SU-DHL-6 (cell line): ENCODE data around the gene PSD.

Source experiments
- H2AFZ ChIP-seq: fragments of 200-600 bp; sonication (generic); 2 replicates; pipeline ENCODE4 v1.6.1; 2014; ENCODE audit warnings: low read depth, mild to moderate bottlenecking, moderate library complexity, mixed read lengths, antibody characterized with exemption, low read length; ENCODE audit not compliant: severe bottlenecking
- H3F3A ChIP-seq: fragments of 200-600 bp; shearing (Covaris generic); 2 replicates; pipeline ENCODE4 v1.6.0; 2016; ENCODE audit warnings: antibody characterized with exemption, mild to moderate bottlenecking; ENCODE audit not compliant: insufficient read depth
- H3K27ac ChIP-seq: fragments of 200-600 bp; sonication (generic); 2 replicates; pipeline ENCODE4 v1.5.1; 2016; ENCODE audit warnings: low read depth, mild to moderate bottlenecking, low read length, moderate library complexity, mixed read lengths
- H3K27me3 ChIP-seq: fragments of 200-600 bp; sonication (generic), shearing (Covaris generic); 2 replicates; pipeline ENCODE4 v1.6.0; 2014; ENCODE audit warnings: mild to moderate bottlenecking, low read length
- H3K36me3 ChIP-seq: fragments of 200-600 bp; sonication (generic); 2 replicates; pipeline ENCODE4 v1.6.1; 2014; ENCODE audit warnings: mild to moderate bottlenecking, low read length, mixed read lengths
- H3K4me2 ChIP-seq: fragments of 300-600, 200-600 bp; shearing (Covaris generic), sonication (generic); 2 replicates; pipeline ENCODE4 v1.6.0; 2014; ENCODE audit warnings: low read length, low read depth, mild to moderate bottlenecking; ENCODE audit not compliant: poor library complexity, severe bottlenecking
- H3K4me3 ChIP-seq: fragments of 200-600 bp; sonication (generic); 2 replicates; pipeline ENCODE4 v1.5.1; 2014; ENCODE audit warnings: antibody characterized with exemption, low read length, mild to moderate bottlenecking, mixed read lengths; ENCODE audit not compliant: insufficient read depth, poor library complexity, severe bottlenecking
- H3K79me2 ChIP-seq: fragments of 200-600 bp; sonication (generic); 2 replicates; pipeline ENCODE4 v1.6.1; 2014; ENCODE audit warnings: mild to moderate bottlenecking, low read length, moderate library complexity; ENCODE audit not compliant: insufficient read depth
- H3K9ac ChIP-seq: fragments of 200-600 bp; sonication (generic); 2 replicates; pipeline ENCODE4 v1.7.0; 2014; ENCODE audit warnings: mild to moderate bottlenecking, low read length
- H3K9me2 ChIP-seq: fragments of 200-600 bp; sonication (generic); replicated peaks from 2 replicates; pipeline ENCODE4 v1.6.1; 2014; ENCODE audit warnings: low read length; ENCODE audit not compliant: insufficient read depth
- H3K9me3 ChIP-seq: fragments of 200-600 bp; sonication (generic); 2 replicates; pipeline ENCODE4 v1.6.1; 2014; ENCODE audit warnings: low read length, mixed read lengths; ENCODE audit not compliant: insufficient read depth
- H4K20me1 ChIP-seq: fragments of 200-600 bp; sonication (generic); 2 replicates; pipeline ENCODE4 v1.6.1; 2014; ENCODE audit warnings: low read depth, mild to moderate bottlenecking, antibody characterized with exemption, low read length, moderate library complexity, mixed read lengths
- EZH2phosphoT487 ChIP-seq: fragments of 200-600 bp; sonication (generic), shearing (Covaris generic); conservative IDR thresholded peaks from 2 replicates; pipeline ENCODE4 v1.6.1; 2018; ENCODE audit warnings: mild to moderate bottlenecking, antibody characterized with exemption, low read length, moderate library complexity, mixed read lengths
- TF ChIP-seq, protein P1 (sequence below): fragments of 200-600 bp; sonication (generic); IDR thresholded peaks from one replicate; pipeline ENCODE4 v1.5.1; 2017; ENCODE audit warnings: antibody characterized with exemption, mild to moderate bottlenecking, low read length, moderate library complexity; ENCODE audit not compliant: insufficient read depth, poor library complexity, severe bottlenecking

The PSD gene

DNA sequence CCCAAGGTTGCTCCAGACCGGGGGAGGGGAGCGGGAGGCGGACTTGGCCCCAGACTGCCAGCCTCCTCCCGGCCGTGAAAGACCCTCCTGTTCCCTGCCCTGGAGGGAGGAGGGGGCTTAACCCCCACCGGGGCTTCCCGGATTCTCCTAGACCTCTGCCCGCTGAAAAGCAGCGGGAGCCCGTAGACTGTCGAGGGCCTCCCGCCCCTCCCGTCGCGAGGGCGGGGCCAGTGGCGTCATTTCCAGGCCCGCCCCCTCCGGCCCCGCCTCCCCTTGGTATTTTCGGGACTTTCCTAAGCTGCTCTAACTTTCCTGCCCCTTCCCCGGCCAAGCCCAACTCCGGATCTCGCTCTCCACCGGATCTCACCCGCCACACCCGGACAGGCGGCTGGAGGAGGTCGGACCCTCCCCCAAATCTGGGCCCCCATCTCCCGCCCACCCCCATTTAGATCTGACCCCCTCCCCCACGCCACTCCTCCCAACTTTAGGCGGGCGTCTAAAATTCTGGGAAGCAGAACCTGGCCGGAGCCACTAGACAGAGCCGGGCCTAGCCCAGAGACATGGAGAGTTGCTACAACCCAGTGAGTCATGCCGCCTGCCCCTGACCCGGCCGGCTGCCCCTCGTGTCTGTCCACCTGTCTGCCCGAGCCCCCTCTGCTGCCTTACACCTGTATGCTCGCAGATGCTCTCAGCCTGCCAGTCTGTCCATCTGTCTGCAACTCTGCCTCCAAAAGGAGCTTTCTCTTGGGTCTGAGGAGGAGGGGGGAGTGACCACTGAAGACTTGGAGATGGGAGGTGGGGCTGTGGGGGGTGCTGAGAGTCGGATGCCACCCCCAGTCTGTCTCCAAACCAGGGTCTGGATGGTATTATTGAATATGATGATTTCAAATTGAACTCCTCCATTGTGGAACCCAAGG, 22.9 kb downstream of the PSD start, which contains the start of gene NFKB2:
TSS of gene NFKB2 (plus strand) at position 306 of the 917 bp plus-strand sequence. CDS start at position 561, 255 bp downstream.
- Histone ChIP-seq H3K4me2 (peak within 1 kb of the TSS; percentile 78), H3K9me3 (no peaks in the 10 kb centered on the region), H3K27ac (peak within 1 kb of the TSS; percentile 96), H3F3A (peaks cover 18% of the 10 kb centered on the region; the same call in 1 of the 2 replicates), H2AFZ (peak within 1 kb of the TSS; percentile 23), H3K9me2 (no peaks in the 10 kb centered on the region), H3K9ac (peak within 1 kb of the TSS; percentile 91), H3K79me2 (peaks cover 8% of the 10 kb centered on the region; the same call in 1 of the 2 replicates), H3K27me3 (no peaks in the 10 kb centered on the region), H3K4me3 (peak within 1 kb of the TSS; percentile 97), H3K36me3 (no peaks in the 10 kb centered on the region), H4K20me1 (no peaks in the 10 kb centered on the region)
- TF ChIP-seq EZH2phosphoT487 = no peak
- TF ChIP-seq, protein P1, sequence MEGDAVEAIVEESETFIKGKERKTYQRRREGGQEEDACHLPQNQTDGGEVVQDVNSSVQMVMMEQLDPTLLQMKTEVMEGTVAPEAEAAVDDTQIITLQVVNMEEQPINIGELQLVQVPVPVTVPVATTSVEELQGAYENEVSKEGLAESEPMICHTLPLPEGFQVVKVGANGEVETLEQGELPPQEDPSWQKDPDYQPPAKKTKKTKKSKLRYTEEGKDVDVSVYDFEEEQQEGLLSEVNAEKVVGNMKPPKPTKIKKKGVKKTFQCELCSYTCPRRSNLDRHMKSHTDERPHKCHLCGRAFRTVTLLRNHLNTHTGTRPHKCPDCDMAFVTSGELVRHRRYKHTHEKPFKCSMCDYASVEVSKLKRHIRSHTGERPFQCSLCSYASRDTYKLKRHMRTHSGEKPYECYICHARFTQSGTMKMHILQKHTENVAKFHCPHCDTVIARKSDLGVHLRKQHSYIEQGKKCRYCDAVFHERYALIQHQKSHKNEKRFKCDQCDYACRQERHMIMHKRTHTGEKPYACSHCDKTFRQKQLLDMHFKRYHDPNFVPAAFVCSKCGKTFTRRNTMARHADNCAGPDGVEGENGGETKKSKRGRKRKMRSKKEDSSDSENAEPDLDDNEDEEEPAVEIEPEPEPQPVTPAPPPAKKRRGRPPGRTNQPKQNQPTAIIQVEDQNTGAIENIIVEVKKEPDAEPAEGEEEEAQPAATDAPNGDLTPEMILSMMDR = no peak

DNA sequence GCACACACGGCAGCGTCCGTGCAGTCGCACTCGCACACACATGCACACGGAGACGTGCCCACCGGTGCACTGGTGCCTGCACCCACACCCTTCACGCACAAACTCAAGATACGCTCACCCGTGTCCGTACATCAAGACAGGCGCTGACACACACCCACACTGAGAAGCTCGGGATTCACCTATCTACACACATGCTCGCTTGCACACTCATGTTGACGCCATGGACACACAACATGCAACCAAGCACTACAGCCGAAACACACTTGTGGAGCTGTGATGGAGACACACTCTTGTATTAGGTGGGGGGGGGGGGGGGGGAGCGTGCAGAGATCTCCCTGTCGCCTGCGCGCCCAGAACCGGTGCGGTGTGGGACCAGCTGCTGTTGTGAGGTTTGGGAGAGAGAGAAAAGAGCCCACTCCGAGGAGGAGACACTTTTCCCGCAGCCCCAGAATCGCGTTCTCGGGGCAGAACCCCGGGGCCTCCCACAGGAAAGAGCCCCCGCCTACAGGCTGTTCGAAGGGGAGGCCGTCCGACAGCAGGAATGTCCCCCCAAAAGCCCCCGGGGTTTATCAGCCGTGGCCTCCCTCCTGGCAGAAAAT, 23.7 kb downstream of the PSD start:
- Histone ChIP-seq H3K27me3 (no peaks in the 10 kb centered on the region), H3K9me2 (no peaks in the 10 kb centered on the region), H3K79me2 (peaks cover 8% of the 10 kb centered on the region; the same call in 1 of the 2 replicates), H3K4me3 (peak overlapping the region; percentile 97), H3K9ac (peak overlapping the region; percentile 91), H3K4me2 (peak overlapping the region; percentile 78), H2AFZ (peak overlapping the region; percentile 23), H3F3A (peaks cover 18% of the 10 kb centered on the region; the same call in 1 of the 2 replicates), H3K36me3 (no peaks in the 10 kb centered on the region), H4K20me1 (no peaks in the 10 kb centered on the region), H3K27ac (peak overlapping the region; percentile 96), H3K9me3 (no peaks in the 10 kb centered on the region)
- TF ChIP-seq EZH2phosphoT487 = no peak
- TF ChIP-seq, protein P1 = no peak

DNA sequence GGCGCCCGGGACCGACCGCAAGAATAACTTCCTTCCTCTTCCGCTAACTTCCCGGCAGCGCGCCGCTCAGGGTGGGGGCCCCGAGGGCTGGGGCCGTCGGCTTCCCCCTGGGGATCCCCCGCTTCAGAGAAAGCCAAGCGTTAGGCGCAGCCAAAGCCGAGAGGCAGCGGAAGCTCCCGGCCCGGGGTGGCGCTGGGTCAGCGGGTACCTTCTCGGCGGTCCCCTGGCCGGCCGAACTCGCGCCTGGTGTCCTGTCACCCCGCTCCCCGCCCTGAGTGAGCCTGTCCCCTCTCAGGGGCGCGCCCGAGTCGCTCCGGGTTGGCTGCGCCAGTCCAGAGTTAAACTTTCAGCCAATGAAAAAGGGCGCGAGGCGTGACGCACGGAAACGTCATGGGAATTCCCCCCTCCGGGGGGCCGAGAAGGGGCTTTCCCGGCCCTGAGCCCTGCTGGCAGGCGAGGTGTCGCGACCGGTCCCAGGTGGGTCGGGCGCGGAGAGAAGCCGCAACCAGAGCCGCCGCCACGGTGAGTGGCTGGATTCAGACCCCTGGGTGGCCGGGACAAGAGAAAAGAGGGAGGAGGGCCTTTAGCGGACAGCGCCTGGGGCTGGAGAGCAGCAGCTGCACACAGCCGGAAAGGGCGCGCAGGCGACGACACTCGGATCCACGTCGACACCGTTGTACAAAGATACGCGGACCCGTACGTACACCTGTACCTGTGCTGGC, 24.3 kb downstream of the PSD start:
- H3K79me2 ChIP-seq = peaks cover 8% of the 10 kb centered on the region; the same call in 1 of the 2 replicates
- H3F3A ChIP-seq = peaks cover 18% of the 10 kb centered on the region; the same call in 1 of the 2 replicates
- no peaks in the 10 kb centered on the region for H4K20me1 ChIP-seq
- no peaks in the 10 kb centered on the region for H3K27me3 ChIP-seq
- no peaks in the 10 kb centered on the region for H3K9me3 ChIP-seq
- no peaks in the 10 kb centered on the region for H3K9me2 ChIP-seq
- no peaks in the 10 kb centered on the region for H3K36me3 ChIP-seq
- peak overlapping the region; percentile 91 for H3K9ac ChIP-seq
- TF ChIP-seq, protein P1 = no peak
- no peak for TF ChIP-seq EZH2phosphoT487
- H2AFZ ChIP-seq = peak overlapping the region; percentile 38
- peak overlapping the region; percentile 78 for H3K4me2 ChIP-seq
- peak overlapping the region; percentile 96 for H3K27ac ChIP-seq
- peak overlapping the region; percentile 97 for H3K4me3 ChIP-seq
